K562 (cell line): ENCODE results near the gene GET3. TPM values are rescaled to one million over a fixed set of nuclear protein-coding genes. Genes with fewer than 3 reads are reported as not detected.
A peak's percentile ranks its signal among the peaks of the same experiment; 100 is the strongest.

ENCODE experiments used
- EGR1 ChIP-seq: fragments of 450-650 bp; conservative IDR thresholded peaks from 2 replicates; pipeline ENCODE4 v1.6.1; 2017; ENCODE audit warnings: mild to moderate bottlenecking
- NCOA6 ChIP-seq: fragments of 450-650 bp; IDR thresholded peaks from 2 replicates; pipeline ENCODE4 v1.6.1; 2017; ENCODE audit warnings: mild to moderate bottlenecking
- RB1 ChIP-seq: fragments of 450-650 bp; IDR thresholded peaks from 2 replicates; pipeline ENCODE4 v1.6.1; 2017; ENCODE audit warnings: low read depth, mild to moderate bottlenecking
- SAP30 ChIP-seq: fragments of 200-600 bp; sonication (generic); IDR thresholded peaks from 2 replicates; pipeline ENCODE4 v1.6.1; 2012; ENCODE audit warnings: borderline replicate concordance, low read depth, mild to moderate bottlenecking, moderate library complexity, low read length, control low read depth, inconsistent platforms; ENCODE audit not compliant: insufficient read depth, poor library complexity, severe bottlenecking
- SIN3A ChIP-seq, 2 experiments: fragments of 150-350 bp in 1 of 2; IDR thresholded peaks; 2 replicates each; pipeline ENCODE4 v1.6.1; 2011 to 2016; ENCODE audit warnings: borderline replicate concordance in 2 of 2, low read depth in 2 of 2, low read length in 2 of 2, mild to moderate bottlenecking in 2 of 2, moderate library complexity in 2 of 2; ENCODE audit not compliant: control insufficient read depth in 1 of 2
- SUPT5H ChIP-seq: fragments of 450-650 bp; IDR thresholded peaks from 2 replicates; pipeline ENCODE4 v1.6.1; 2016
- TEAD4 ChIP-seq, 2 experiments: sonication (generic) in 1 of 2; formaldehyde crosslinking in 1 of 2; IDR thresholded peaks; 2 replicates each; pipeline versions ENCODE4 v1.6.1 to v1.8.0; 2012 to 2022; ENCODE audit warnings: borderline replicate concordance in 1 of 2, inconsistent platforms in 1 of 2, low read length in 1 of 2, mild to moderate bottlenecking in 1 of 2, missing genetic modification reagents in 1 of 2
- ZNF197 ChIP-seq: fragments of 200-800 bp; sonication (Bioruptor generic); IDR thresholded peaks from 2 replicates; pipeline ENCODE4 v1.6.1; 2016; ENCODE audit warnings: low read depth, missing genetic modification characterization, missing compliant biosample characterization
- ZNF668 ChIP-seq: fragments of 250-450 bp; sonication (Bioruptor Pico); IDR thresholded peaks from 2 replicates; pipeline ENCODE4 v1.8.0; 2022; ENCODE audit warnings: mild to moderate bottlenecking, inconsistent platforms
- polyA plus RNA-seq, 8 experiments: library from polyadenylated mRNA; depleted of rRNA in 4 of 8; stranded (reverse) in 5 of 8; unstranded in 3 of 8; fragments of >200 nt; fragmentation: Nextera tagmentation in 2 of 8; fragmentation: Illumina TruSeq in 1 of 8; extraction: Ambion mirVana in 2 of 8; extraction: Trizol in 1 of 8; gene quantifications; 2 replicates each; pipeline versions ENCODE4 v1.2.1 to v1.2.3, GENCODE V29; 2011 to 2014; ENCODE audit warnings: inconsistent platforms in 1 of 8, missing spikeins in 1 of 8
- total RNA-seq, 7 experiments: library from RNA; depleted of rRNA in 6 of 7; stranded (reverse); fragments of >200 nt in 6 of 7; fragmentation: Illumina TruSeq in 2 of 7; extraction: Trizol in 2 of 7; gene quantifications; 2 replicates each; pipeline versions ENCODE4 v1.2.1 to v1.2.3, GENCODE V29; 2011 to 2021; ENCODE audit warnings: low replicate concordance in 1 of 7
- TF ChIP-seq, protein P1 (sequence below): sonication (generic); formaldehyde crosslinking; IDR thresholded peaks from 2 replicates; pipeline ENCODE4 v1.8.1; 2022; ENCODE audit warnings: missing genetic modification reagents
- TF ChIP-seq, protein P2 (sequence below): fragments of 450-650 bp; IDR thresholded peaks from 2 replicates; pipeline ENCODE4 v1.6.1; 2016; ENCODE audit warnings: antibody characterized with exemption
- TF ChIP-seq, protein P3 (sequence below): fragments of 200-600 bp; sonication (generic); IDR thresholded peaks from one replicate; pipeline ENCODE4 v1.6.1; 2012; ENCODE audit warnings: mild to moderate bottlenecking, low read depth, low read length, inconsistent platforms

Gene GET3
- total and polyA plus RNA-seq, 9 of the 15 experiments (the other 6 are each of a cell fraction or from before 2014, with no cell fraction given): 8.3 to 83.5 (median 51.8) TPM

DNA sequence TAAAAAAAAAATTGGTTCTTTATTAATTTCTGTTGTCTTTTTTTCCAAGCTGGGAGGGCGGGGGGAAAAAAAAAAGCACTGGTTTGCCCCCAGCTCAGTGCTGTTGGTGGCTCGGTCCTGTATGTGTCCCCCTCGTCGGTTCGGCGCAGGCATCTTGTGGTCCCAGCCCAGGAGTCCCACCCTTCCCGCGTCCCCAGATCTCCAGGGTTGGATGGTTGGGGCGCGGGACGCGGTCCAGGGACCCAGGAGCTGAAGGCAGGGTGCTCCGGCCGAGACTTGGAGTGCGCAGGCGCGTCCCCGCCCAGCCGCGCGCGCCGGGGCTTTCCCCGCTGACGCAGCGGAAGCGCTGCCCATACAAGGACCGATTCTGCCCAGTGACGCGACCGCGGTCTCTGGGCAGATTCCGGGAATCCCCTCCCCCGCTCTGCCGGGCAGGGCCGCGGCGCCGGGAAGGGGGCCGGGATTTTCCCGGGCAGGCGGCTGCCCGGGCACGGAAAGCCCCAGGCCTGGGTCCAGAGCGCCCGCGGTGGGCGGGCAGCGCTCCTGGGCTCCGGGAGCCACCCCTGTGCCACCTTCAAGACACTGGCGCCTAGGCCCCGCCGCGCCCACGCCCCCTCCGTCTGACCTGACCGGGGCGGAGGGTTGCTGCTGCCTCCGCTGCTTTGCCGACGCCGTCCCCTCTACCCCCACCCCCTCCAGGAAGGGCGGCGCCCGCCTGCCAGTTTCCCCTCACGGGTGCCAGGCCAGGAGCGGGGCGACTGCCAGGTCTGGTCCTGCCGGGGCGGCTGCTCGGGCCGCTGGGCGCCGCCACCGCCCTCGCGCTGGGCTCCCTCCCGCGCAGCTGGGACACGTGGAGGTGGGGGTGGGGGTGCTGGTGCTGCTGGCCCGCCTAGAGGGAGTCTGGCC is 56.2 kb downstream of the GET3 start (continued):
- TF ChIP-seq, protein P1, sequence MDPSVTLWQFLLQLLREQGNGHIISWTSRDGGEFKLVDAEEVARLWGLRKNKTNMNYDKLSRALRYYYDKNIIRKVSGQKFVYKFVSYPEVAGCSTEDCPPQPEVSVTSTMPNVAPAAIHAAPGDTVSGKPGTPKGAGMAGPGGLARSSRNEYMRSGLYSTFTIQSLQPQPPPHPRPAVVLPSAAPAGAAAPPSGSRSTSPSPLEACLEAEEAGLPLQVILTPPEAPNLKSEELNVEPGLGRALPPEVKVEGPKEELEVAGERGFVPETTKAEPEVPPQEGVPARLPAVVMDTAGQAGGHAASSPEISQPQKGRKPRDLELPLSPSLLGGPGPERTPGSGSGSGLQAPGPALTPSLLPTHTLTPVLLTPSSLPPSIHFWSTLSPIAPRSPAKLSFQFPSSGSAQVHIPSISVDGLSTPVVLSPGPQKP: peak; percentile 100
- TF ChIP-seq ZNF197 (CRISPR knock-in tag) (no peak), RB1 (peak; percentile 66), NCOA6 (no peak), SIN3A (IDR thresholded peaks at IDR 0.05; ENCODE audit: borderline replicate concordance in 2 of 2, control insufficient read depth in 1 of 2, low read depth in 2 of 2, low read length in 2 of 2) (peak; percentile 80 to 93; a peak in 2 of 4 replicates), ZNF668 (CRISPR knock-in tag) (no peak), TEAD4 (IDR thresholded peaks at IDR 0.05; ENCODE audit: low read length) (0 out of 2 replicates have a peak, but pooled peaks have one; percentile 22), TEAD4 (CRISPR knock-in tag; IDR thresholded peaks at IDR 0.05; ENCODE audit: borderline replicate concordance) (no peak), EGR1 (peak; percentile 75), SAP30 (peak; percentile 73), SUPT5H (peak; percentile 72)
- TF ChIP-seq, protein P2, sequence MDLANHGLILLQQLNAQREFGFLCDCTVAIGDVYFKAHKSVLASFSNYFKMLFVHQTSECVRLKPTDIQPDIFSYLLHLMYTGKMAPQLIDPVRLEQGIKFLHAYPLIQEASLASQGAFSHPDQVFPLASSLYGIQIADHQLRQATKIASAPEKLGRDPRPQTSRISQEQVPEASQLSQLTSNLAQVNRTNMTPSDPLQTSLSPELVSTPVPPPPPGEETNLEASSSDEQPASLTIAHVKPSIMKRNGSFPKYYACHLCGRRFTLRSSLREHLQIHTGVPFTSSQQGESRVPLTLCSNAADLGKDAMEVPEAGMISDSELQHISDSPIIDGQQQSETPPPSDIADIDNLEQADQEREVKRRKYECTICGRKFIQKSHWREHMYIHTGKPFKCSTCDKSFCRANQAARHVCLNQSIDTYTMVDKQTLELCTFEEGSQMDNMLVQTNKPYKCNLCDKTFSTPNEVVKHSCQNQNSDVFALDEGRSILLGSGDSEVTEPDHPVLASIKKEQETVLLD: no peak
- TF ChIP-seq, protein P3, sequence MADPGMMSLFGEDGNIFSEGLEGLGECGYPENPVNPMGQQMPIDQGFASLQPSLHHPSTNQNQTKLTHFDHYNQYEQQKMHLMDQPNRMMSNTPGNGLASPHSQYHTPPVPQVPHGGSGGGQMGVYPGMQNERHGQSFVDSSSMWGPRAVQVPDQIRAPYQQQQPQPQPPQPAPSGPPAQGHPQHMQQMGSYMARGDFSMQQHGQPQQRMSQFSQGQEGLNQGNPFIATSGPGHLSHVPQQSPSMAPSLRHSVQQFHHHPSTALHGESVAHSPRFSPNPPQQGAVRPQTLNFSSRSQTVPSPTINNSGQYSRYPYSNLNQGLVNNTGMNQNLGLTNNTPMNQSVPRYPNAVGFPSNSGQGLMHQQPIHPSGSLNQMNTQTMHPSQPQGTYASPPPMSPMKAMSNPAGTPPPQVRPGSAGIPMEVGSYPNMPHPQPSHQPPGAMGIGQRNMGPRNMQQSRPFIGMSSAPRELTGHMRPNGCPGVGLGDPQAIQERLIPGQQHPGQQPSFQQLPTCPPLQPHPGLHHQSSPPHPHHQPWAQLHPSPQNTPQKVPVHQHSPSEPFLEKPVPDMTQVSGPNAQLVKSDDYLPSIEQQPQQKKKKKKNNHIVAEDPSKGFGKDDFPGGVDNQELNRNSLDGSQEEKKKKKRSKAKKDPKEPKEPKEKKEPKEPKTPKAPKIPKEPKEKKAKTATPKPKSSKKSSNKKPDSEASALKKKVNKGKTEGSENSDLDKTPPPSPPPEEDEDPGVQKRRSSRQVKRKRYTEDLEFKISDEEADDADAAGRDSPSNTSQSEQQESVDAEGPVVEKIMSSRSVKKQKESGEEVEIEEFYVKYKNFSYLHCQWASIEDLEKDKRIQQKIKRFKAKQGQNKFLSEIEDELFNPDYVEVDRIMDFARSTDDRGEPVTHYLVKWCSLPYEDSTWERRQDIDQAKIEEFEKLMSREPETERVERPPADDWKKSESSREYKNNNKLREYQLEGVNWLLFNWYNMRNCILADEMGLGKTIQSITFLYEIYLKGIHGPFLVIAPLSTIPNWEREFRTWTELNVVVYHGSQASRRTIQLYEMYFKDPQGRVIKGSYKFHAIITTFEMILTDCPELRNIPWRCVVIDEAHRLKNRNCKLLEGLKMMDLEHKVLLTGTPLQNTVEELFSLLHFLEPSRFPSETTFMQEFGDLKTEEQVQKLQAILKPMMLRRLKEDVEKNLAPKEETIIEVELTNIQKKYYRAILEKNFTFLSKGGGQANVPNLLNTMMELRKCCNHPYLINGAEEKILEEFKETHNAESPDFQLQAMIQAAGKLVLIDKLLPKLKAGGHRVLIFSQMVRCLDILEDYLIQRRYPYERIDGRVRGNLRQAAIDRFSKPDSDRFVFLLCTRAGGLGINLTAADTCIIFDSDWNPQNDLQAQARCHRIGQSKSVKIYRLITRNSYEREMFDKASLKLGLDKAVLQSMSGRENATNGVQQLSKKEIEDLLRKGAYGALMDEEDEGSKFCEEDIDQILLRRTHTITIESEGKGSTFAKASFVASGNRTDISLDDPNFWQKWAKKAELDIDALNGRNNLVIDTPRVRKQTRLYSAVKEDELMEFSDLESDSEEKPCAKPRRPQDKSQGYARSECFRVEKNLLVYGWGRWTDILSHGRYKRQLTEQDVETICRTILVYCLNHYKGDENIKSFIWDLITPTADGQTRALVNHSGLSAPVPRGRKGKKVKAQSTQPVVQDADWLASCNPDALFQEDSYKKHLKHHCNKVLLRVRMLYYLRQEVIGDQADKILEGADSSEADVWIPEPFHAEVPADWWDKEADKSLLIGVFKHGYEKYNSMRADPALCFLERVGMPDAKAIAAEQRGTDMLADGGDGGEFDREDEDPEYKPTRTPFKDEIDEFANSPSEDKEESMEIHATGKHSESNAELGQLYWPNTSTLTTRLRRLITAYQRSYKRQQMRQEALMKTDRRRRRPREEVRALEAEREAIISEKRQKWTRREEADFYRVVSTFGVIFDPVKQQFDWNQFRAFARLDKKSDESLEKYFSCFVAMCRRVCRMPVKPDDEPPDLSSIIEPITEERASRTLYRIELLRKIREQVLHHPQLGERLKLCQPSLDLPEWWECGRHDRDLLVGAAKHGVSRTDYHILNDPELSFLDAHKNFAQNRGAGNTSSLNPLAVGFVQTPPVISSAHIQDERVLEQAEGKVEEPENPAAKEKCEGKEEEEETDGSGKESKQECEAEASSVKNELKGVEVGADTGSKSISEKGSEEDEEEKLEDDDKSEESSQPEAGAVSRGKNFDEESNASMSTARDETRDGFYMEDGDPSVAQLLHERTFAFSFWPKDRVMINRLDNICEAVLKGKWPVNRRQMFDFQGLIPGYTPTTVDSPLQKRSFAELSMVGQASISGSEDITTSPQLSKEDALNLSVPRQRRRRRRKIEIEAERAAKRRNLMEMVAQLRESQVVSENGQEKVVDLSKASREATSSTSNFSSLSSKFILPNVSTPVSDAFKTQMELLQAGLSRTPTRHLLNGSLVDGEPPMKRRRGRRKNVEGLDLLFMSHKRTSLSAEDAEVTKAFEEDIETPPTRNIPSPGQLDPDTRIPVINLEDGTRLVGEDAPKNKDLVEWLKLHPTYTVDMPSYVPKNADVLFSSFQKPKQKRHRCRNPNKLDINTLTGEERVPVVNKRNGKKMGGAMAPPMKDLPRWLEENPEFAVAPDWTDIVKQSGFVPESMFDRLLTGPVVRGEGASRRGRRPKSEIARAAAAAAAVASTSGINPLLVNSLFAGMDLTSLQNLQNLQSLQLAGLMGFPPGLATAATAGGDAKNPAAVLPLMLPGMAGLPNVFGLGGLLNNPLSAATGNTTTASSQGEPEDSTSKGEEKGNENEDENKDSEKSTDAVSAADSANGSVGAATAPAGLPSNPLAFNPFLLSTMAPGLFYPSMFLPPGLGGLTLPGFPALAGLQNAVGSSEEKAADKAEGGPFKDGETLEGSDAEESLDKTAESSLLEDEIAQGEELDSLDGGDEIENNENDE: peak; percentile 54
